Activated CD8-positive, alpha-beta memory T cell treated with anti-CD3 and anti-CD28 coated beads for 36 hours (primary cell): Measurements from ENCODE around the gene KCNJ1. TPM values are rescaled to one million over a fixed set of nuclear protein-coding genes. Genes with fewer than 3 reads are reported as not detected.

Experiments used
- CTCF ChIA-PET: fragments of 350-600 bp; sonication (Branson Sonifier 250); formaldehyde crosslinking; loops from one replicate; lab custom pipeline; 2021; ENCODE audit warnings: antibody characterized with exemption; lab: Charles Lee
- POLR2A ChIA-PET: fragments of 350-600 bp; sonication (Branson Sonifier 250); formaldehyde crosslinking; loops from one replicate; lab custom pipeline; 2021; ENCODE audit warnings: antibody characterized with exemption; lab: Charles Lee
- total RNA-seq, 2 experiments: library from RNA; stranded (reverse); gene quantifications; one replicate each; pipeline ENCODE4 v1.2.3, GENCODE V29; 2021

KCNJ1 gene
- total RNA-seq, 2 experiments from 2014 or later: not detected

DNA sequence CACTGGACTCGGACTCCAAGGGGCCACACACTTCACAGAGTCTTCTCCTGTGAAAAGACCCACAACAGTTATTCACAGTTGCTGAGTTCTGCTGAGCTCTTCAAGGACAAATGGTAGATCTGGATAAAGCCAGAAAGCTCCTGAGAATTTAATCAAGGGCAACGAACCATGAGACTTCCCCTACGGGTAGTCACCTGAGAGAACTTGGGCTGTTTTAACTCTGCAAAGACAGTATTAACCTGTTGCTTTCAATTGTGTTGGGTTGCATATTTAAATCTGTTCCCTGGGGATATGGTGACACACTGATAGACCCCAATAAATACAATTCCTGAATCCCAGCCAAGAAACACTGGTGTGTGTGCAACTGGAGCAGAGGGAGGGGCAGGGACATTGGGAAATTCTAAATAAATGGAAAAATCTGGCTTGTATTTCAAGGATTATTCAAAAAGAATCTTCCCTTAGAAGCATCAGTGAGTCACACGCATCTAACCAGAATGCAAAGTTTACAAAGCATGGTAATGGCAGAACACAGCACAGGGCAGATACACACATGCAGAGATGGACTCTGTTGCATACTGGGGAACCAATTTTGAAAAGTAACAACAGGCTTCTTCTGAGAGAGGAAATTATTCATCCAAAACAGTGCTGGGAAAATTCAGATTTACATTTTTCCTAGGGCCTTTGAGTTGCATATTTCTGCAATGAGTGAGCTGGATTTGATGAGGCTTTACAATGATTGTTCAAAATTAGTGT lies 4.0 kb downstream of the KCNJ1 start:
- POLR2A ChIA-PET: no interaction called here
- CTCF ChIA-PET: no interaction called here

DNA sequence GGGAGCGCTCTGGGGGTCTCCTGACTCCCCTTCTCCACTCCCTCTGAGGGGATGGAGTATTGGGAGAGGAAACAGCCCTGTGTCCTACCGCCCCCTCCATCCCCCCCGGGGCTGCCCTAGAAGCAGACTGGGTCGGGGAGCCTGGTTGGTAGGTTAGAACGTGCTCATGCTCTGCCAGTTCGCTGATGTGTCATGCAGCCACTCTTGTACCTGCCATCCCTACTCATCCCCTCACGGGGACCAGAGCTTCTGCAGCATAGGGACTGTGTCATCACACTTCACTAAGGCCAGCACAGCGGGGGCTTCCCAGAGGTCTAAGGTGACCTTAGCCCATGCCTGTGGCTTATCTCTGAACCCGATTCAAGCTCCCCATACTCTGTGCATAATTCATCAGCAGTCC lies 4.7 kb downstream of the KCNJ1 start:
- POLR2A ChIA-PET: no interaction called here

DNA sequence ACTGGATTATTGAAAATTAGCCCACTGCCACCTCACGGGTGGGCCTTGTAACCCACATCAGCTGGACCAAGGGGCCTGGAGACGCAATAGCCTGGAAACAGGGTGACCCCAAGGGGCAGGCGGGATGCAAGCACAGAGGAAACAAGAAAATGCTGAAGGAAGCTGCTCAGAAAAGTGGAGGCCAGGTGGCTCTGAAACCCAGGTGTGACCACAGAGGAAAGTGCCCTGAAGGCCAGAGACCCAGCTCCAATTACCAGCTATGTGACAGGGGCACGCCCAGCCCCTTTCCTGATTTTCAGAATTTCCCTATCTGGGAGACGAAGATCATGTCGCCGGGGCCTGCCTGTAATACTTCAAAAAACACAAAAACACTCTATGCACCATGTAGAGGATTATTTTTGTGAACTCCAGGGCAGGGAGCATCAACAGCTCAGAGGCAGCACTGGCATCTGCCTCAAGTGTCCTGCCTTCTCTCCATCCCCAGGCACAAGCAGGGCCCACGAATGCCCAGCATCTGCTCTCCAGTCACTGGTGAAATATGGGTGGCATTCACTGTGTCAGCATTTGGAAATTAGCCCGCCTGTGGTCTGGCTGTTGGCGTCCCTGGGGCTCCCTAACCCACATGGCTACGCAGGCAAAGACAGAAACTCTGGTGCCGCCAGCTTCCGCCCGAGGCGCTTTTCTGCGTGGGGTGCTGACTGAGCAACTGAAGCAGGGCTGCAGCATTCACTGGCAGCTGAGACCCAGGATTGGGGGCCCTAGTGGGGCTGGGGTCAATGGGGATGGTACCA lies 6.3 kb downstream of the KCNJ1 start:
- ChIA-PET CTCF (interaction anchor here (2.7 kb wide), 1 partner anchor 703 kb away, joined by 9 read pairs; no protein-coding TSS in a partner anchor), POLR2A (no interaction called here)

More for the DNA sequence above, 4.7 kb downstream of the KCNJ1 start:
- CTCF ChIA-PET: no interaction called here

DNA sequence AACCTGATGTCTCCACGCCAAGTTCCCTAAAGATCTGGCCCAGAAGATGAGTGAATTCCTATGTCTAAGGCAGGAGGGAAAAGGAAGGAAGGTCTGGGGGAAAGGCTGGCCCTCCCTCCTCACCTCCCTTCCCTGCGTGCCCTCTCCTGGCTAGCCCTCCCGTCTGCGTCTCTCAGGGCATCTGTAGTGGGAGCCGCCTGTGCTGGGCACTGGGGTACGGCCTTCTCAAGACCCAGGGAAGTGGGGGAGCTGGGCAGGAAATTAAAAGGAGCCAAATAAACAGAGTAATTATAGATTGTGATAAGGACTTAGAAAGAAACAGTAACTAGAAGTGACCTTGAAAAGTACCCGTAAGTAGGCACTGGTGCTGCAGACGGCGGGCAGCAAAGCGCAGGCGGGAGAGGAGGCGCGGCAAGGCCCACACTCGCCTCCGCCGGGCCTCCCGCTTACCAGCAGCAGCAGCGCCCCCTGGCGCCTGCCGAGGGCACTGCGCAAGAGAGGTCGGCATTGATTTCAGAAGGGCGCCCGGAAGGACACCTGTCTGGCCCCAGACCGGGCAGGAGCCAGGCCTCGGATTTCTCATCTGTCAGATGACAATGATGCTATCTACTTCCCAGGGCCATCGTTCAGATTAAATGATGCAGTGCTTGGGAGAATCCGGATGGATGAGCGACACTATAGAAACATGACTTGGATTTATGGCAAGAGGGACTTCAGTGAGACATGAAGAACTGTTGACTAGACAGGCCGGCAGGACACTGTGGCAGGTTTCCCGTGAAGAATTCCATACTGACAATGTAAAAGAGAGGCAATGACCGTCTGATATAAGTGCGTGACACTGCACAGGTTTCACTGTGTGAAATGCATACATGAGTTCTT lies 7.3 kb downstream of the KCNJ1 start:
- POLR2A ChIA-PET: no interaction called here

DNA sequence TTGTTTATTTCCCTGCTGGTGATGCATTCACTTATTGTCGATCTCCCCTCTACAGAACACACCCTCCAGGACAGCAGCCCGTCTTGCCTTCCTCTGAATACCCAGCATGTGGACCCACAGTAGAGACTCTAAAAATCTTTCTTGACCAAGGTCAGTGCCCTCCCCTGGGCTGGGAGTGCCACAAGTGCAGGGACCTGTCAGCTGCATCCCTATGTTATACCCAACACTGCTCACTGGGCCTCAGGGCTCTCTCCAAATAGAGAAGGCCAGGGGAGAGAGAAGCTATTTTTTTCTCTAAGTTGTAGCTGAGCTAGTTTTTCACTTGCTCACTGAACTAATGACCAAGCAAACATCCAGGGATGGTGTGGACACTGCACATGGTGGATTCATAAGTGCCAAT lies 9.8 kb downstream of the KCNJ1 start:
- CTCF ChIA-PET: interaction anchor here (0.8 to 2.8 kb wide), 2 partner anchors 8 to 9 kb away, joined by 3 to 7 read pairs; no protein-coding TSS in a partner anchor
- POLR2A ChIA-PET: interaction anchor here (0.9 kb wide), 1 partner anchor 11 kb away, joined by 3 read pairs; no protein-coding TSS in a partner anchor

More for the DNA sequence above, 7.3 kb downstream of the KCNJ1 start:
- CTCF ChIA-PET: interaction anchor here (1.5 to 2.8 kb wide), 3 partner anchors 10 to 702 kb away, joined by 3 to 9 read pairs (median 7); no protein-coding TSS in a partner anchor

DNA sequence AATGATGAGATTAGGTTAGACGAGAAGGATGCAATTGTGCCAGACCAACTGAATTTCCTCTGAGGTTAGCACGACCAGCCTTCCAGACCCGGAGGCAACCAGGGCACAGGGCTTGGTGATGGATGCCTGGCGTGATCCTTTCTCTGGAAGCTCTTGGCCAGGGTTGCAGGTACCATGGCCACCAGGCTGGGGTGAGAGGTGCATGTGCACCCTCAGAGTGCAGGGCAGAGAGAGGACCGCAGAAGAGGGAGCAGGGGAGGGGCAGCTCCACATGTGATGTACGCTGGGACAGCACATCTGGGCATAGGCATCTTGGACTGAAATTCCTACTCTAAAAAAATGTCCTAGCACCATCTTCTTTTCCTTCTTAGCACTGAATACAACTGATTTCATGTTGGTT lies 10.9 kb downstream of the KCNJ1 start:
- ChIA-PET POLR2A (no interaction called here), CTCF (no interaction called here)

DNA sequence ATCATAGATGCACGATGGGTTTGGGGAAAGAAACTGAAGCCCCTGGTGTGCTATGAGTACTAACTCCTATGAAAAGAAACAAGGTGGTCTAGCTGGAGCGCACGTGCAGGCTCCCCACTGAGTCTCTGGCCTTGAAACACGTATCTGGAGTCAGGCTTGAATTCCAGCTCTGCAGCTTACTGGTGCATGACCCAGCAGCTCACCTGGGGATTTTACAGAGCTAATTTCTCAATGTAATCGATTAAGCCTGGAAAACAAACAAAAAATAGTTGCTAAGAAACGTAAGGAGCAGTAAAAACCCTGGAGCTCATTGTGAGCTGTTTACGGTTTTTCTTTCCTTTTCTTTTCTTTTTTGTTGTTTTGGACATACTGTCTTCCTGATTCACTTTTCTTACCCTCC lies 12.3 kb downstream of the KCNJ1 start:
- ChIA-PET CTCF (interaction anchor here (1.1 kb wide), 1 partner anchor 697 kb away, joined by 3 read pairs; no protein-coding TSS in a partner anchor), POLR2A (no interaction called here)

DNA sequence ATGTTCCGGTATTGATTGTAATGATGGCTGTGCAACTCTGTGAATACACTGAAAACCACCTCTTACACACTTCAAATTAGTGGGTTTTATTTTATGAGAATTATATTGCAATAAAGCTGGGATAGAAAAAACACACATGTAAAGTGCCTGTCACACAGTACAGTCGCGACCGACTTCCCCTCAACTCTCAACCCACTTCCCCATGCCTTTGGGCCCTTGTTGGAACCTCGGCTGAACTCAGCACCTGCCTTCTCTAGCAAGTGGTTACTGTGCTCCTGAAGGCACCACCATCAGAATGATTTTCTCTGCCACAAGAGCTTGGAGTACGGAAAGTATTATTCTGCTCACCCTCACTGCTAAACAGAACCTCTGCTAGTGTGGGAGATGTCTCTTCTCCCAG lies 13.5 kb downstream of the KCNJ1 start:
- CTCF ChIA-PET: interaction anchor here (1.1 kb wide), 1 partner anchor 696 kb away, joined by 3 read pairs; no protein-coding TSS in a partner anchor
- POLR2A ChIA-PET: no interaction called here

DNA sequence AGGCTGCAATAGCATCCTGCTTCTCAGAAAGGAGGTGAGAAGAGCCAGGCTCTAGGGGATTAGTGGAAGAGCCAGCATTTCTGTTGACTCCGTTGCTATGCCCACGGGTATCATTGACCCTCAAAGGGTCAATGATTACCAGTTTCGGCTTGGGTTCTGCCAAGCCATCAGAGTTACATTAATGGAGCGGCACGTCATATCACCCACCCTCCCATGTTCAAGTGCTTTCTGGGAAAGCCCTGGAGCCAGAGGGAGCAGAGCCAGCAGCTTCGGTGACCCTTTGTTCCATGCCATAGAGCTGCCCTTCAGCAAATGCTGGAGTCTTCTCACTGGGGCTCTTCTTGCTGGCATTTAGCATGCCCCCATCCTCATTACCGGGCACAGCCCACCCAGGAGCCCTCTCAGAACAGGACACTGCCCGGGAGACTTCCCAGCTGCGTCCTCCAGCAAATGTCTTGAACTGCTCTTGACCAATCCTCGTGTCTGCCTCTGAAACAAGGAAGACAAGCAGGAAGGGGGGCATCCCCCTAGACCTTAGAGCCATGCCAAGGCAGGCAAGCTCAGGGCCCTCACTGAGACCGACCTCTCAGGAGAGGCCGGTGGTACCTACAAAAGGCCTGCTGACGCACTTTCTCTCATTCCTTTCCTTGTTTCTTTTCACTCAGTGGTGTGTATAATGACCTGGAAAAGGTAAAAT lies 14.6 kb downstream of the KCNJ1 start:
- ChIA-PET CTCF (interaction anchor here (1.8 kb wide), 1 partner anchor 695 kb away, joined by 5 read pairs; no protein-coding TSS in a partner anchor), POLR2A (no interaction called here)

DNA sequence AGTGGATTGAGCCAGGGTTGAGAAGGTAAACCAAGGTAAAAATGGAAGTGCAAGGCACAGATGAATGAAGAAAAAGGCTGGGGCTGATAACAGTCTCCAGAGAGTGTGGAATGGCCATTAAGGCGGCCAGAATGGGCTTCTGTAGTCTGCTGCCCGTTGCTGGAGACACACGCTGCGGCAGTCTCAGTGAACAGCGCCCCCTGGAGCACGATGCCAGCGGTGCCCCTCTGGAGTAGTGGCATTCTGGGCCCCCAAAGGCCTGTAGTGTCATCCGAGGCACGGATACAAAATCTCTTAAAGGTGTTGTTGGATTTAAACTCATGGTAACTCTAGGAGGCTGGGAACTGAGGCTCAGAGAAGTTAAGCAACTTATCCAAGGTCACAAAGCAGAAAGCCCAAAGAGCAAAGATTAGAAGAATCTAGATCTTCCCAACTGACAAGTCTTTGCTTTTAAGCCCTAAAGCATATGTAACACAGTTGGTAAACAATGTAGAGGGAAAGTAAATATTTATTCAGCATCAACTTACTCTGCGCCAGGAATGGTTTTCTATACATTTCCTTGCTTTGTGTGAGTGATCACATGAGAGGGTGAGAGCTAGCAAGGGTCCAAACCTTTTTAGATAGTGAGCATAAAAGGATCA lies 18.2 kb downstream of the KCNJ1 start:
- ChIA-PET POLR2A (interaction anchor here (0.5 kb wide), 1 partner anchor 155 kb away, joined by 3 read pairs; the partner anchor contains the start of gene FLI1), CTCF (interaction anchor here (0.8 to 1.5 kb wide), 7 partner anchors 9 to 677 kb away, joined by 3 to 7 read pairs (median 4); no protein-coding TSS in a partner anchor)

DNA sequence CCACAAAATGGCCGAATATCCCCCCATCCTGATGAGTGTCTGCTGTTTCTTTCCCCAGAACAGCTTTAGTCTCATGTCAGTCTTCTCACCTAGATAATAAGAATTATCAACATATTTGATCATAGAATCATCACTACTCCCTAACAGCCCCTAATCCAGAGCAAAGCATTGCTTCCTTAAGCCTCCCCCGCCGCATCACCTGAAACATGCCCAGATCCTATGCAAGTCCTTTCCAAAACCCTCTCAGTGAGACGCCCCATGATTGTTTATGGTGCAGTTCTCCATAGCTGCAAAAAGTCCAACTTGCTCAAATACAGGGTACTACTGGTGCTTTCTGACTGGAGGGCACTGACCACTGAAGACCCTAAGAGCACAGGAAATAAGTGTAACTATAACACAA lies 20.1 kb downstream of the KCNJ1 start:
- CTCF ChIA-PET: interaction anchor here (1.3 kb wide), 1 partner anchor 667 kb away, joined by 3 read pairs; no protein-coding TSS in a partner anchor
- POLR2A ChIA-PET: interaction anchor here (1.2 kb wide), 1 partner anchor 11 kb away, joined by 3 read pairs; no protein-coding TSS in a partner anchor

DNA sequence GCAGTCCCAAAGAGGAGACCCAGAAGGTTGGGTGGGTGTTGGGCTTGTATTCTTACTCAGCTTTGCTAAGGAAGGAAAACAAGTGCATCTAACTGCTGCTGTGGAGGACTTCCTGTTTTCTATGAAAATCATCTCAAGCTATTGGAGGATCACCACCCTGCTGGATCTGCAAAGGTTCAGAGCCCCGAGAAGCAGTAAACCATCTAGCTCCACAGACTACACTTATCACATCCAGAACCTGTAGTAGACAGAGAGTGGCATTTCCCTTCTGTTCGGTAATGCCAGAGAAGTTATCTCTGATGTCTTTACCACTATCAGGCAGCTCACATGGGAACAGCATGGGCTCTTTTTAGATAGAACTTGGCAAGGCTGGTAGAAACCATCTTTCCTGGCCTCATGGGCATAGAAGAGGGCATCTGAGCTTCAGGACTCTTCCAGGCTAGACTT lies 21.7 kb downstream of the KCNJ1 start:
- POLR2A ChIA-PET: no interaction called here
- CTCF ChIA-PET: interaction anchor here (1.1 to 2.3 kb wide), 2 partner anchors 14 kb away, joined by 3 to 13 read pairs; no protein-coding TSS in a partner anchor

DNA sequence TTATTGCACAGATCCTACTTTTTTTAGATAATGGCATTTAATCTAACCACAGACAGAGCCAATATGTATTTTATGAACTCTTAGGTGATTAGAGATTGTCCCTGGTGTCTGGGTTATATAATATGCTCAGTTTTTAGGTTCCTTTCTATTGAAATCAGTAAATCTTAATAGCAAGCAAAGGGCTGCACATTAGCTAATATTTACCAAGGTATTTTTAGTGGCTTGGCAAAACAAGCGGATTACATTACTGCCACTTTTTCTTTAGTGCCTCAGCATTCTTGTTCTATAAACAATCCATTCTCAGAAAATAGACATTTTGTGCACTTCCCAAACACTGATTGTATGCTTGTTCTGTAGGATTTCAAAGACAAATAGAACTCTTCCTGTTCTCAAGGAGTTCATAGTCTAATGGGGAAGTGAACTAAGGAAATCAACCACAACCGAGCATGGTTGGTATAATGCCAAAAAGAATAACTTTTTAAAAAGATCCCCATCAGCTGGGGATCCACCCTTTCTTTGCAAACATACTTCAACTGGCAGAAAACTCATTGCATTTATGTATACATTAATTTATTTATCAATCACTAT lies 23.8 kb downstream of the KCNJ1 start:
- POLR2A ChIA-PET: no interaction called here
- CTCF ChIA-PET: interaction anchor here (2.3 kb wide), 1 partner anchor 12 kb away, joined by 13 read pairs; no protein-coding TSS in a partner anchor

DNA sequence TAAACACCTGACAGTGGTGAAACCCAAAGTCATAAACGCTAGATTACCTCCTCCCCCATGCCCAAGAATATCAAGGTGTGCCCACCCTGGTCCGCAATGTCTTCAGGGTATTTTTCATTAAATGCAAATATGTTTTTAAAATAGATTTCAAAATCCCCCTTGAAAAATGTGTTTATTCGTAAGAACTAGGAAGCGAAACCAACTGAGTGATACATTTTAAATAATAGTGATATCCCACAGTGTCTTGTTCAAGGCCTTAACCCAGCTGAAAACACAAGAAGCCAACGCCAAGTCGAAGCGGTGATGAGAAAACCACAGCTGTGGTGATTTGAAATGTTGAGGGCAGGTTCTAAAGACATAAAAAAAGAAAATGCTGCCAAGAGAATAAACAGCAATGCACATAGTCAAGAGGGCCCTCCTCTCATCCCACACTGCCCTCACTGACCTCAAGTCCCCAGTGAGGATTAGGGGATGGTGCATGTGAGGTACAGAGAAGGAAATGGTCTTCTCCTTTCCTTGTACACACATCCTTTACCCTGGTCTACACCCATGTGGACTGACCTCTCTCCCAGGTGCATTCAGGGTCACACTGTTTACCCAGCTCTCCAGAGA lies 25.5 kb downstream of the KCNJ1 start:
- ChIA-PET CTCF (interaction anchor here (1.0 to 1.2 kb wide), 2 partner anchors 11 to 31 kb away, joined by 3 to 6 read pairs; no protein-coding TSS in a partner anchor), POLR2A (interaction anchor here (1.1 kb wide), 1 partner anchor 11 kb away, joined by 3 read pairs; no protein-coding TSS in a partner anchor)

DNA sequence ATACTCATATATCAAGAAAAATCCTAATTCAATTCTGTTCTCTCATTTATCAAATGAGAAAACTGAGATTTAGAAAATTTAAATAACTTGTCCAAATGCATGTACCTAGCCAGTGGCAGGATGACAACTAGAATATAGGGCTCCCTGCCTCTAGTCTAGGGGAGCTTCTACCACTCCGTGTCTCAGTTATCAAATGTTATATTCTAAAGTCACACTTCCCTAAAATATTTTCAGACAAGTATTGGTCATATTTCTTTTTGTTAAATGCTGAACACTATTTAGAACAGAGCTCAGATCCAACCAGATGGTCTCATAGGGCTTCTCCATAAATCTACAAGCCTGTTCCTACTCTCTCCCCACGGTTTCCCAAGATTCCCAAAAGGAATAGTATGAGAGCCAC lies 26.3 kb downstream of the KCNJ1 start:
- ChIA-PET CTCF (interaction anchor here (1.2 kb wide), 1 partner anchor 10 kb away, joined by 6 read pairs; no protein-coding TSS in a partner anchor), POLR2A (no interaction called here)

DNA sequence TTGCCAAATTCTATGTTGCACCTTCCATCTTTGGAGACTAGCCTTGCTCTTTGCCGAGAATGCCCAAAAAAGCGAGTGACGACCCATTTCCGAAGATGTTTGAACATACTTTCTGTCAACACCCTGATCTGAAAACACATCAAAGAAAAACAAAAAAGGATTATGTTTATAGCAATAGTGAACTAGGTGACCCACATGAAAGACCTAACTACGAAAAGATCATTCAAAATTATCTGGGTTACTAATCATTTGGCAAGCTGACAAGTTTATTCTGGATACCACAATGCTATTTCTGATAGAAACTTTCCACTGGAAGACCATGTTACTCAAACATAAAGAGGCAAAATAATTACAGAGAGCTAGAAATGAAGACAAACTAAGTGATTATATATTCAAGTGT lies 27.0 kb downstream of the KCNJ1 start:
- ChIA-PET CTCF (interaction anchor here (1.2 kb wide), 1 partner anchor 9 kb away, joined by 6 read pairs; no protein-coding TSS in a partner anchor), POLR2A (no interaction called here)
